Upper lobe of right lung (tissue), 1 donor: ENCODE measurements around the gene SERPINE3. TPM values are rescaled to one million over a fixed set of nuclear protein-coding genes. Genes with fewer than 3 reads are reported as not detected.

Experiments
- ATAC-seq: fragments of 200-7000 bp; cut with Tn5 transposase; one replicate; pipeline ENCODE4 v1.9.1; 2020; ENCODE audit warnings: mild to moderate bottlenecking, moderate library complexity
- DNase-seq: peaks from one replicate; pipeline ENCODE4 v3.0.0-alpha.2; 2020
- H3K27ac ChIP-seq: fragments of 200-600 bp; one replicate; pipeline ENCODE4 v1.8.0; 2022
- H3K27me3 ChIP-seq: fragments of 200-600 bp; one replicate; pipeline ENCODE4 v1.8.0; 2022; ENCODE audit warnings: mild to moderate bottlenecking
- H3K36me3 ChIP-seq: fragments of 200-600 bp; one replicate; pipeline ENCODE4 v1.8.0; 2022
- H3K4me1 ChIP-seq: fragments of 200-600 bp; one replicate; pipeline ENCODE4 v1.8.0; 2022
- H3K4me3 ChIP-seq: fragments of 200-600 bp; one replicate; pipeline ENCODE4 v1.8.0; 2022; ENCODE audit warnings: mild to moderate bottlenecking
- H3K9me3 ChIP-seq: fragments of 200-600 bp; one replicate; pipeline ENCODE4 v1.8.0; 2022
- CTCF ChIP-seq: fragments of 200-600 bp; IDR thresholded peaks from one replicate; pipeline ENCODE4 v1.8.0; 2022; ENCODE audit warnings: antibody characterized with exemption
- intact Hi-C: fragments of 100-400 bp; cut with DNase I; formaldehyde crosslinking; loops from one replicate; pipeline ENCODE4 v1.11.0; 2022
- total RNA-seq: library from RNA; stranded (reverse); fragmentation: NEBNext Ultra II Directional; extraction: Animal tissue kit (Norgen Biotek cat#: 25700); gene quantifications from one replicate; pipeline ENCODE4 v1.2.1, GENCODE V29; 2021
- donor health status: DM: no; HTN: yes; CAD: no; lungs with severe emphysema.

The SERPINE3 gene
- total RNA-seq, 1 donor from 2014 or later = not detected

GRCh38 chr13:51327961-51328360 lies 11.5 kb upstream of the SERPINE3 start:
- no peak for TF ChIP-seq CTCF
- H3K27me3 ChIP-seq = no peaks in the 10 kb centered on the region

GRCh38 chr13:51328488-51328887 lies 11.0 kb upstream of the SERPINE3 start:
- Histone ChIP-seq H3K4me1 (no peaks in the 10 kb centered on the region), H3K4me3 (no peak overlapping the region), H3K27ac (no peak overlapping the region), H3K36me3 (no peaks in the 10 kb centered on the region), H3K27me3 (no peaks in the 10 kb centered on the region), H3K9me3 (no peaks in the 10 kb centered on the region)
- DNase-seq = no peak
- ATAC-seq = no peak
- TF ChIP-seq CTCF = no peak
- intact Hi-C loops = no loop called here

More at GRCh38 chr13:51327961-51328360, 11.5 kb upstream of the SERPINE3 start:
- no peak for DNase-seq
- Histone ChIP-seq H3K36me3 (no peaks in the 10 kb centered on the region), H3K4me3 (no peak overlapping the region), H3K4me1 (no peaks in the 10 kb centered on the region), H3K27ac (no peak overlapping the region), H3K9me3 (no peaks in the 10 kb centered on the region)
- ATAC-seq = no peak
- intact Hi-C loops = no loop called here

- intact Hi-C loops = no loop called here
- H3K4me1 ChIP-seq = no peaks in the 10 kb centered on the region
- no peak overlapping the region for H3K4me3 ChIP-seq
- DNase-seq = no peak
- H3K36me3 ChIP-seq = no peaks in the 10 kb centered on the region
- H3K27ac ChIP-seq = no peak overlapping the region
- no peak for TF ChIP-seq CTCF
- H3K9me3 ChIP-seq = no peaks in the 10 kb centered on the region
- no peak for ATAC-seq
- H3K27me3 ChIP-seq = no peaks in the 10 kb centered on the region
Observed at GRCh38 chr13:51329606-51330005, 9.9 kb upstream of the SERPINE3 start.

GRCh38 chr13:51330791-51331190 lies 8.7 kb upstream of the SERPINE3 start:
- H3K9me3 ChIP-seq = no peaks in the 10 kb centered on the region
- intact Hi-C loops = no loop called here
- no peak overlapping the region for H3K27ac ChIP-seq
- no peaks in the 10 kb centered on the region for H3K27me3 ChIP-seq
- no peaks in the 10 kb centered on the region for H3K4me1 ChIP-seq
- no peak overlapping the region for H3K4me3 ChIP-seq
- no peak for TF ChIP-seq CTCF
- DNase-seq (no peak), ATAC-seq (peak; percentile 82)
- no peaks in the 10 kb centered on the region for H3K36me3 ChIP-seq

GRCh38 chr13:51331354-51331861 lies 8.1 kb upstream of the SERPINE3 start:
- no peak for ATAC-seq
- H3K4me1 ChIP-seq = no peaks in the 10 kb centered on the region
- H3K4me3 ChIP-seq = no peak overlapping the region
- intact Hi-C loops = no loop called here
- H3K27ac ChIP-seq = no peak overlapping the region
- TF ChIP-seq CTCF = no peak
- no peaks in the 10 kb centered on the region for H3K27me3 ChIP-seq
- H3K9me3 ChIP-seq = no peaks in the 10 kb centered on the region
- H3K36me3 ChIP-seq = no peaks in the 10 kb centered on the region
- DNase-seq = no peak
